ENCODE results near the gene C20orf141. TPM values are rescaled to one million over a fixed set of nuclear protein-coding genes. Genes with fewer than 3 reads are reported as not detected.
"Not testable (repeated sequence)": the region's sequence is repeated elsewhere in the genome, so short reads cannot be mapped to it uniquely, and the experiment has no call there.

C20orf141 gene
- total RNA-seq (not detected in 2 replicates), polyA plus RNA-seq (not detected in 2 replicates)

- Histone ChIP-seq H3K9me3 (ENCODE audit: low read depth) (no peaks in the 10 kb centered on the region), H3K4me3 (no peak within 1 kb of the TSS), H3K36me3 (no peaks in the 10 kb centered on the region), H3K27ac (no peak within 1 kb of the TSS), H3K27me3 (peaks cover 2% of the 10 kb centered on the region), H3K4me1 (ENCODE audit: low read depth) (no peaks in the 10 kb centered on the region)
- peak in 1 of 2 donors; percentile 98 for DNase-seq (ENCODE audit: low read depth in 1 of 2, low spot score in 1 of 2)
- TF ChIP-seq CTCF (IDR thresholded peaks at IDR 0.05; ENCODE audit: low read depth, low read length), result no peak
Measured at GRCh38 chr20:2814587-2815051, at the start of gene C20orf141. C20orf141 (plus strand) TSS chr20:2814987; CDS start chr20:2815185, 198 bp downstream.

GRCh38 chr20:2767768-2768631 is 46.8 kb upstream of the C20orf141 start:
- TF ChIP-seq CTCF (IDR thresholded peaks at IDR 0.05; ENCODE audit: low read depth, low read length), result no peak
- peak in 1 of 2 donors; percentile 74 for DNase-seq (ENCODE audit: low read depth in 1 of 2, low spot score in 1 of 2)

GRCh38 chr20:2768632-2769015 is 46.2 kb upstream of the C20orf141 start:
- Histone ChIP-seq H3K27me3 (peaks cover 7% of the 10 kb centered on the region), H3K9me3 (ENCODE audit: low read depth) (no peaks in the 10 kb centered on the region), H3K36me3 (no peaks in the 10 kb centered on the region), H3K27ac (no peak overlapping the region), H3K4me3 (no peak overlapping the region), H3K4me1 (ENCODE audit: low read depth) (no peaks in the 10 kb centered on the region)
- DNase-seq (ENCODE audit: low read depth in 1 of 2, low spot score in 1 of 2), result no peak
- no peak for TF ChIP-seq CTCF (IDR thresholded peaks at IDR 0.05; ENCODE audit: low read depth, low read length)

More at GRCh38 chr20:2767768-2768631, 46.8 kb upstream of the C20orf141 start:
- Histone ChIP-seq H3K9me3 (ENCODE audit: low read depth) (no peaks in the 10 kb centered on the region), H3K27me3 (peaks cover 7% of the 10 kb centered on the region), H3K36me3 (no peaks in the 10 kb centered on the region), H3K4me3 (no peak overlapping the region), H3K27ac (no peak overlapping the region), H3K4me1 (ENCODE audit: low read depth) (no peaks in the 10 kb centered on the region)

- not testable (repeated sequence) for H3K4me1 ChIP-seq (ENCODE audit: low read depth); DNase-seq (ENCODE audit: low read depth in 1 of 2, low spot score in 1 of 2); H3K9me3 ChIP-seq (ENCODE audit: low read depth); H3K27me3 ChIP-seq; H3K4me3 ChIP-seq; H3K27ac ChIP-seq; H3K36me3 ChIP-seq
Measured at GRCh38 chr20:2770091-2770490, 44.7 kb upstream of the C20orf141 start.

GRCh38 chr20:2771631-2772080 is 43.1 kb upstream of the C20orf141 start:
- no peak overlapping the region for H3K4me3 ChIP-seq
- no peak overlapping the region for H3K27ac ChIP-seq
- H3K27me3 ChIP-seq, result peaks cover 4% of the 10 kb centered on the region
- no peak for TF ChIP-seq CTCF (IDR thresholded peaks at IDR 0.05; ENCODE audit: low read depth, low read length)
- H3K4me1 ChIP-seq (ENCODE audit: low read depth), result no peaks in the 10 kb centered on the region
- no peaks in the 10 kb centered on the region for H3K36me3 ChIP-seq
- DNase-seq (ENCODE audit: low read depth in 1 of 2, low spot score in 1 of 2), result peak in 1 of 2 donors; percentile 42
- H3K9me3 ChIP-seq (ENCODE audit: low read depth), result no peaks in the 10 kb centered on the region

GRCh38 chr20:2773812-2774211 is 41.0 kb upstream of the C20orf141 start:
- H3K4me1 ChIP-seq (ENCODE audit: low read depth), result no peaks in the 10 kb centered on the region
- no peak for DNase-seq (ENCODE audit: low read depth in 1 of 2, low spot score in 1 of 2)
- H3K9me3 ChIP-seq (ENCODE audit: low read depth), result no peaks in the 10 kb centered on the region
- no peaks in the 10 kb centered on the region for H3K36me3 ChIP-seq
- no peak overlapping the region for H3K27ac ChIP-seq
- TF ChIP-seq CTCF (IDR thresholded peaks at IDR 0.05; ENCODE audit: low read depth, low read length), result no peak
- H3K27me3 ChIP-seq, result peaks cover 3% of the 10 kb centered on the region
- no peak overlapping the region for H3K4me3 ChIP-seq
